Measurements from ENCODE around the gene FAM200C.

- no peak for TF ChIP-seq POLR2AphosphoS5 (IDR thresholded peaks at IDR 0.05)
- TF ChIP-seq EP300 (IDR thresholded peaks at IDR 0.05): no peak
- TF ChIP-seq POLR2A (IDR thresholded peaks at IDR 0.05): no peak
Measured at GRCh38 chr5:160359816-160360215, 40.0 kb downstream of the FAM200C start.

Data from sigmoid colon (tissue), 4 donors.